Stomach (tissue), 4 donors: ENCODE measurements around the gene HTR1D.

Source experiments
- CTCF ChIP-seq, 7 experiments: fragments of 450-650 bp in 4 of 7; fragments of 200-600 bp in 3 of 7; sonication (generic) in 3 of 7; IDR thresholded peaks; one replicate each; pipeline ENCODE4 v1.5.1; 2016 to 2019; ENCODE audit warnings: antibody characterized with exemption in 7 of 7, control low read depth in 2 of 7, mild to moderate bottlenecking in 1 of 7
- POLR2A ChIP-seq, 4 donors: fragments of 450-650 bp; IDR thresholded peaks; one replicate each; pipeline ENCODE4 v1.6.1; 2016; ENCODE audit warnings: antibody characterized with exemption in 4 of 4, control low read depth in 2 of 4, mild to moderate bottlenecking in 1 of 4, moderate library complexity in 1 of 4

- TF ChIP-seq POLR2A (IDR thresholded peaks at IDR 0.05) (no peak), CTCF (IDR thresholded peaks at IDR 0.05) (no peak)
Measured at GRCh38 chr1:23239638-23240295, 22.5 kb upstream of the HTR1D start.
